BE2C (cell line): ENCODE measurements around the gene RPH3AL.

Experiments used
- DNase-seq: peaks from one replicate; pipeline ENCODE4 v3.0.0-alpha.2; 2020
- H3K27me3 ChIP-seq: fragments of 250-450 bp; sonication (Bioruptor Pico); 2 replicates; pipeline ENCODE4 v1.5.1; 2020; ENCODE audit warnings: mild to moderate bottlenecking
- H3K36me3 ChIP-seq: fragments of 250-450 bp; sonication (Bioruptor Pico); 2 replicates; pipeline ENCODE4 v1.5.1; 2020; ENCODE audit warnings: mild to moderate bottlenecking
- H3K4me1 ChIP-seq: fragments of 250-450 bp; sonication (Bioruptor Pico); 2 replicates; pipeline ENCODE4 v1.5.1; 2020
- H3K4me3 ChIP-seq: 2 replicates; pipeline ENCODE4 v1.5.1; 2011; ENCODE audit warnings: low read depth, low read length
- H3K9me3 ChIP-seq: fragments of 250-450 bp; sonication (Bioruptor Pico); 2 replicates; pipeline ENCODE4 v1.5.1; 2020
- CTCF ChIP-seq: IDR thresholded peaks from 2 replicates; pipeline ENCODE4 v1.5.1; 2012; ENCODE audit warnings: mild to moderate bottlenecking, low read depth, low read length

Gene RPH3AL

GRCh38 chr17:339193-340061 is 13.2 kb downstream of the RPH3AL start:
- no peaks in the 10 kb centered on the region for H3K9me3 ChIP-seq
- TF ChIP-seq CTCF: no peak
- H3K27me3 ChIP-seq: no peaks in the 10 kb centered on the region
- H3K4me1 ChIP-seq: no peaks in the 10 kb centered on the region
- no peaks in the 10 kb centered on the region for H3K36me3 ChIP-seq
- no peak for DNase-seq
- H3K4me3 ChIP-seq: no peak overlapping the region

DNA sequence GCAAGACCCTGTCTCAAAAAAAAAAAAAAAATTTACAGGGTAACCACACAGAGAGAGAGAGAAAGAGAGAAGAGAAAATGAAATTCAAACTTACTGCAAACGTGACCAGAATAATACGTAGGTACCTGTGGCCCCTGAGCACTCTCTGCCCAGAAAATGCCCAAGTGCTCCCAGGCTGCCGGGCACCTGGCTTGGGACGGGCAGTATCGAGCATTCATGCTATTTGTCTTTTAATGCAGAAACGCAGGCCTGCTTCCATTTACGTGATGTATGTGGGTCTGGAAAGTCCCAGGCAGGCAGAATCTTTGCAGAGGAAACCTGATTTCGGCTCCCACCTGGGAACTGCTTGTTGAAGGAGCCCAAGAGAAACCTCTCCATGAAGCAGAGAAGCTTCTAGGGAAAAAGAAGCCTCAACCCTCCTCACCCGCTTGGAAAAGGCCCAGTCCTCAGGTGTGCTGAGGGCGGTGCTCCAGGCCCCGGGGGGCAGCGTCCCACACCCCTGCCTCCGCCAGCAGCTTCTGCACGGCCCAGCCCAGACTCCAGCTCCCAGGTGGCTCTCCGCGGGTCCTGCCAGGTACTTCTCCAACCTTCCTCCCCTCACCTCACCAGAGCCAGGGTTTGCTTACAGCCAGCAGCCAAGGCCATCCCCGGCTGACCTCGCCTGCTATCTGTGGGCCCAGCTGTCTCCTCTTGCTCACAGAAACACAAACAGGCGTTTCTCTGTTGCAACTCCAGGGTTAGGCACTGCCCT is 14.0 kb downstream of the RPH3AL start:
- no peaks in the 10 kb centered on the region for H3K27me3 ChIP-seq
- H3K4me1 ChIP-seq: no peaks in the 10 kb centered on the region
- no peaks in the 10 kb centered on the region for H3K36me3 ChIP-seq
- no peaks in the 10 kb centered on the region for H3K9me3 ChIP-seq
- no peak for TF ChIP-seq CTCF
- no peak for DNase-seq
- H3K4me3 ChIP-seq: no peak overlapping the region

- Histone ChIP-seq H3K27me3 (no peaks in the 10 kb centered on the region), H3K4me3 (no peak overlapping the region), H3K9me3 (no peaks in the 10 kb centered on the region), H3K36me3 (no peaks in the 10 kb centered on the region), H3K4me1 (no peaks in the 10 kb centered on the region)
- no peak for DNase-seq
- TF ChIP-seq CTCF: no peak
These were observed 14.7 kb downstream of the RPH3AL start for GRCh38 chr17:337866-338265.

DNA sequence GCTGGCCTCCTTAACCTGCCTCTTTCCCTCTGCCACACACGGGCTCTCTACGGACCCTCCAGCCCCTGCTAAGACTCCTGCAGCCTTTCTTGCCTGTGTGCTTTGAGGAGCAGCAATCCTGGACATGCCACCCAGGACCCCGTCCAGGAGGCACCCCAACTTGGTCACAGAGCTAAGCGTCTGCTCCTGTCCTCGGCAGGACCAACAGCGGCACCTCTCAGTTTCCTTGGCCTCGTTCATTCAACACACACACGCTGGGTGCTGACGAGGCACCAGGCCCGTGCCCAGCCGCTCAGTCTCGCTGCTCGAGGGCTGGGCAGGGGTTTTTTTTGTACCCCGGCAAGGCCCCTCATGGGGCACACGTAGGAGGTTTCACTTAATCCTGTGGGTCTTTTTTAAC is 15.2 kb downstream of the RPH3AL start:
- no peak for TF ChIP-seq CTCF
- Histone ChIP-seq H3K27me3 (no peaks in the 10 kb centered on the region), H3K36me3 (no peaks in the 10 kb centered on the region), H3K9me3 (no peaks in the 10 kb centered on the region), H3K4me3 (no peak overlapping the region), H3K4me1 (no peaks in the 10 kb centered on the region)
- DNase-seq: no peak

DNA sequence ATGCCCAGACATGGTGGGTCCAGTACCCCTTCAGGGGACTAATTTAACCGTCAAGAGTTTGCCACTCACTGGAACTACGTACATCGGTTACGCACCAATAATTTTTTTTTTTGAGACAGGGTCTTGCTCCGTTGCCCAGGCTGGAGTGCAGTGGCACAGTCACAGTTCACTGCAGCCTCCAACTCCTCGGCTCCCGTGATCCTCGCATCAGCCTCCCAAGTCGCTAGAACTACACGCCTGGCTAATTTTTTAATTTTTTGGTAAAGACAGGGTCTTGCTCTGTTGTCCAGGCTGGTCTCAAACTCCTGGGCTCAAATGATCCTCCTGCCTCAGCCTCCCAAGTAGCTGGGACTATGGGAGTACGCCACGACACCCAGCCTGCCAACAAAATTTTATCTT is 15.6 kb downstream of the RPH3AL start:
- Histone ChIP-seq H3K9me3 (no peaks in the 10 kb centered on the region), H3K36me3 (no peaks in the 10 kb centered on the region), H3K27me3 (no peaks in the 10 kb centered on the region), H3K4me1 (no peaks in the 10 kb centered on the region), H3K4me3 (no peak overlapping the region)
- DNase-seq: no peak
- no peak for TF ChIP-seq CTCF
